Cerebellar cortex (tissue), 1 donor: ENCODE data around the gene ERBB2.
"Not testable (repeated sequence)": the region's sequence is repeated elsewhere in the genome, so short reads cannot be mapped to it uniquely, and the experiment has no call there.

Source experiments
- DNase-seq: peaks from one replicate; pipeline ENCODE4 v3.0.0-alpha.2; 2015; ENCODE audit warnings: low spot score

ERBB2 gene

DNA sequence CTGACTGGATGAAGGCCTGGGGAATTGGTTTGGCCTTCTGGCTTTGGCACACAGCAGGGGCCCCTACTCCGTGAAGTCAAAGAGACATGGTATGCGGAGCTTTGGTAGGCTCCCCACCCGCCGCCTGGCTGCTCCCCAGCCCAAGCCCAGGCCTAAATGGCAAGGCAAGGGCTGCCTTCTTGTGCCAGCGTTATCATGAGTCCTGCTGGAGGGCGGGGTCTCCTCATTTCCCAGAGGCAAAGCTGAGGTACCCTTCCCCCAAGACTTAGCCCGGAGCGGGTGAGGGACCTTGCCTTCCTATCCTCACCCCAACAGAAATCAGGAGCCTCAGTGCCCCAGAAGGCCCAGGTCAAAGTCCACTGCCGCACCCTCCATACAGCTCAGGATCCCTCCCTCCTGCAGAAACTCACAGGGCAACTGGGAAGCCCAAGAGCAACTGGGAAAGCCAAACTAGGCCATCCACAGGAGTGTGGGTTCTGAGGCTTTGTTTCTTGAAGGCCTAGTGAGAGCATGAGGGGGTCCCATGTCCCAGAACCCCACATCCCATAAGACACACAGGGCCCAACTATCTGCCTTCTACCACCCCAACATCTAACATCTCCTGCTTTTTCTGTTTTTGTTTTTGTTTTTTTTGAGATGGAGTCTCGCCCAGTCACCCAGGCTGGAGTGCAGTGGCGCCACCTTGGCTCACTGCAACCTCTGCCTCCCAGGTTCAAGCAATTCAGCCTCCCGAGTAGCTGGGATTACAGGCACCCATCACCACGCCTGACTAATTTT, 21.3 kb upstream of the ERBB2 start:
- no peak for DNase-seq

DNA sequence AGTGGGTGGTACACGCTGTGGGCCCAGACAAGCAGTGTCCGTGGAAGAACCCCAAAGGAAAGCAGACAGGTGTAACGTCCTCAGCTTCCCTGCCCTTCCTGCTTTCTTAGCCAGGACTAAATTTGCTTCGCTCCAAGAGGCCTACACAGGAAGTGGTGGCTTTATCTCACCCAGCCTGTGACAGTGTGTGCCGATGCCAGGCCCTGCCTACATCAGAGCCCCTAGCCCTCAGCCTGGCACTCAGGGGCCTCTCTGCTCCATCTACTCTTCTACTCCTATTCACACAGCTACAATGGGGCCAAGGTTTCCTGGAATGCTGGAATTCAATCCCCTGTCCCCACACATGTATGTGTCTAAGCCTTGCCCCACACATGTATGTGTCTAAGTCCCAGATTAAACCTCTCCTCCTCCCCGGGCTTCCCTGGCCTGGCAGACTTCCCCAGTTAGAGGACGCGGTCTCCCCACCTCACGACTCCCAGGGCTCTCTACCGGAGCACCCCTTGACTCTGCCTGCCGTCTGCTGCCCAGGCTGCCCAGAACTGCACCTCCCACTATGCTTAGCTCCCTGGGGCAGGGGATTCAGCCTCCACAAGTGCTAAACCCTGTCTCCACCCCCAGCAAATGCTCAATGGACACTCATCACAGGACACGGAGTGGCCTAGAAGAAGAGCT, 20.2 kb upstream of the ERBB2 start:
- DNase-seq, result no peak

DNA sequence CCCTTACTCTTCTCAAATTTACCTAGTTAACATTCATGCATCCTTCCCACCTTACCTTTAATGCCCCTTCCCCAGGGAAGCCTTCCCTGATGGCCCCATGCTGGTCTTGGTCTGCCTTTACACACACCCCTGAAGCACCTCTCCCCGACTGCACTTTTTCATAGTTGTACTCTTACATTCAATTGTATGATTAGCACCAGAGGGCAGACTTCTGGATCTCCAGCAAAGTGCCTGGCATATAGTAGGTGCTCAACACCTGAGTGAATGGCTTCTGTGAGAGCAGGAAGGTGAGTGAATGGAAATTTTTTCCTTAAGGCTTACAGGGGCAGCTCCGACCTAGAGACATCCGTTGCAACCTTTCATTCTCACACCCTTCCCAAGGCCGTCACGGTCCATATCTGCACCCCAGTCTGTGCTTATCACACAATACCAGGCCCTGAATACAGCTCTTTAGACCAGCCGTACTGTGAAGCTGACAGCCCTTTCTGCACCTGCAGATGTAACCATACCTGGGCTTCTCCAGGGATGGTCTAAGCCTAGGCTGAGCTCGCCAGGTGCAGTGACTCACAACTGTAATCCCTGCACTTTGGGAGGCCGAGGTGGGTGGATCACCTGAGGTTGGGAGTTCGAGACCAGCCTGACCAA, 16.4 kb upstream of the ERBB2 start:
- no peak for DNase-seq

DNA sequence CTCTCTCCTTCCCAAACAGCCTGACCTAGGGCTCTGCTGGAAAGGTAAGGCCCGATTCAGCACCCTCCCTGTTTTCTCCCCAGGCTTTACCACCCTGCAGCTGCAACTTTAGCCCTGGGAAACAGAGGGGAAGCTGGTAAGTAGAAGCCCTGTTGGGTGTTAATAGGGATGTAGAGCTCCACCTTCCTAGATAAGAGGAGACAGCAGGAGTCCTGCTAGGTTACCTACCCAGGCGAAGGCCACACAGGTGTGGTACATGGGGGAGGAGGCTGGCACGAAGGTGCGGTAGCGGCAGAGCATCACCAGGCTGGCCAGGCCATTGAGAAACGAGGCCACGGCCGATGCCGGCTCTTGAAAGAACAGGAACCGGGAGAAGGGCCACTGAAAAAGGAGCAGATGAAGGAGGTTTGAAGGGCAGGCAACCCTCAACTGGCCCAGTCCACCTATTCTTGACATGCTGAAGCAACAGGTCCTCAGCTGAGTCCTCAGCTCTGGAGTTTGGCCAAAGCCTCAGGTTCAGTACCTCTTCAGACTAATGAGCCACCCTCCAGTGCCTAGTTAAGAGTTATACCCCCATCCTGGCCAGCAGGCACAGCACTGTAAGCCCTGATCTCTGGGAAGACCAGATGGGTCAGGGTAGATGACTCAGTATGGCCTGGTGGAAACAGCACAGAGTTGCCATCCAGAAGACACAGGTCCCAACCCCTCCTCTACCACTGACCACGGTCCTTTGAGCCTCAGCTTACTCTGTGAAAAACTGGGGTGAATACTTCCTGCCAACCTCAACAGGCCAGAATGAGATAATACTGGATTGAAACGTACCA, 15.3 kb upstream of the ERBB2 start:
- no peak for DNase-seq

DNA sequence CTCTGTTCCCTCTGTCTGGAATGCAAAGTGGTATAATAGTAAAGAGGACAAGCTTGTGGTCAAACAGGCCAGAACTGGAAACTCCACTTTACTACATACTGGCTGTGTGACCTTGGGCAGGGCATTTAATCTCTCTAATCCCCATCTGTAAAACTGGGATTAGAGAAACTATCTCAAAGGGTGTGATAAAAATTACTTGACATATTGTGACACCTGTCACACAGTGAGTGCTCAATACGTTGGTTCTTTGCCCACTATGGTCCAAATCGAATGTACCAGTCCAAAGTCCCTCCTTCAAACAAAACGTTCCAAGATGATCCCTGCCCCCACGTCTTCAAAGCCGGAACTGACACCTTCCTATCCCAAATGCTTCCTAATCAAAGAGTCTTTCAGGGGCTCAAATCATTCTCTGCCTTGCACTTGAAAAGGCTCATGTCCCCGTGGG, 12.7 kb upstream of the ERBB2 start:
- DNase-seq, result no peak

DNA sequence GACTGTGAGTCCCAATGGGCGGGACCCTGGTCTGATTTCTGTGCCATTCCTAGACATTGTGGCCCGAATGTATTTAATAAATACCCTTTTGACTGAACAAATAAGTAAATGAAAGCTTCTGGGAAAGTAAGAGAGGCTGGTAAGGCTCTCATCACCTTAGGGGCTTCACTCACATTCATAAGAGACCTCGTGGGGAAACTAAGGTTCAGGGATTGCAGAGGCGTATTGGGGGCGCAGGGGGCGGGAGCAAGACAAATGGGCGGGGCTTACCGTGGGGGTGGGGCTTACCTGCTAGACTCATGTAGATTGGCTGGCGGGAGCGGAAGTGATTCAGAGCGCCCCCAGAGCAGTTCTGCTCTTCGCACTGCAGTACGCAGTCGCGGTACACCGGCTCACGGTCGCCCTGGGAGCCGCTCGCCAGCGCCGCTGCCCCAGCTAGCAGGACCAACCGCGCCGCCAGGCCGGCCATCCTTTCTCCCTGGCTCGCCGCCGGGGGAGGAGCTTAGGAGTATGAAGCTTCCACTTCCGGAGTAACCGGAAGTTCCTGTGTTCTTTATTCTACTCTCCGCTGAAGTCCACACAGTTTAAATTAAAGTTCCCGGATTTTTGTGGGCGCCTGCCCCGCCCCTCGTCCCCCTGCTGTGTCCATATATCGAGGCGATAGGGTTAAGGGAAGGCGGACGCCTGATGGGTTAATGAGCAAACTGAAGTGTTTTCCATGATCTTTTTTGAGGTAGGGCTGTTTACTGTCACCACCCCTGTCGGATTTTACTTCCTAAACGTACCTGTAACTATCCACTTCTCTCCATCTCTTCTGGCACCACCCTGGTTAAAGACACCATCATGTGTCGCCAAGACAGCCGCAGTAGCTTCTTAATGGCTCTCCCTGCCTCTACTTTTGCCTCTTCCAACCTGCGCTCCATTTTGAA, 12.1 kb upstream of the ERBB2 start, which contains the start of gene PGAP3:
Gene PGAP3, minus strand, starts transcription at position 512 of the 929 bp plus-strand sequence. Its CDS starts 43 bp downstream, at position 469.
- peak; percentile 96 for DNase-seq

DNA sequence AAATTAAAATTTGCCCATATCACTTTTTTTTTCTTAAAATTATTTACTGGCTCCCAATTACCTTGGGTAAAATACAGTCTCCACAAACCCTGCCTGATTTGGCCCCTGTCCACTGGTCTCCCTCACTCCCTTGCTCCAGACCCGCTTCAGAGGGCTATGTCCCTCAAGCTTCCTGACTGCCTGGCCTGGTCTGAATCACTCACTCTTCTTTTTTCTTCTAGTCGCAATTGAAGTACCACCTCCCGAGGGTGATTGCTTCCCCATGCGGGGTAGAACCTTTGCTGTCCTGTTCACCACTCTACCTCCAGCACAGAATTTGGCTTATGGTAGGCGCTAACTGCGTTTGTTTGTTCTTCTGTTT, 11.4 kb upstream of the ERBB2 start:
- DNase-seq, result no peak

- no peak for DNase-seq
Measured at GRCh38 chr17:39688945-39689344, 10.9 kb upstream of the ERBB2 start.

- no peak for DNase-seq
Measured at GRCh38 chr17:39694593-39694992, 5.3 kb upstream of the ERBB2 start.

- no peak for DNase-seq
Measured at GRCh38 chr17:39695089-39695474, 4.8 kb upstream of the ERBB2 start.

DNA sequence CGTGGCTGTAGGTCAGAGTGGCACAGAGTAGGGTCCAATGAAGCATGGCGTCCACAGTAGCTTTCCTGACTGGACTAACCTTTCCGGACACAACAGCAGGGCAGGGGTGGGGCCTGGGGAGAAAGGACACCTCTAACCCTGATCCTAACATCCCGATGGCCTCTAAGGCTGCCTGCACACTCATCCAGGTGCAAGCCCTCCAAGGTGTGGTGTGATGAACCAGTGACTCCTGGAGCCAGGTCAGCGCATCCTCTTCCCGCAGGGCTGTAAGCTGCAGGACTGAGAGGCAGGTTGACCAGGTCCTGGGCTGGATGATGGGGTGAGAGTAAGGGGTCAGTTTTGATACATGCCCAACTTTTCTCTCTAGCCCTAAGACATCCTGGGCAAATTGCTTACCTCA, 3.1 kb upstream of the ERBB2 start:
- no peak for DNase-seq

- DNase-seq, result no peak
Measured at GRCh38 chr17:39697961-39698360, 1.9 kb upstream of the ERBB2 start.

- not testable (repeated sequence) for DNase-seq
Measured at GRCh38 chr17:39699157-39699817, 577 bp upstream of the ERBB2 start.

- DNase-seq, result no peak
Measured at GRCh38 chr17:39700148-39700987, 504 bp downstream of the ERBB2 start.

- DNase-seq, result no peak
Measured at GRCh38 chr17:39701012-39701783, 1.3 kb downstream of the ERBB2 start.

DNA sequence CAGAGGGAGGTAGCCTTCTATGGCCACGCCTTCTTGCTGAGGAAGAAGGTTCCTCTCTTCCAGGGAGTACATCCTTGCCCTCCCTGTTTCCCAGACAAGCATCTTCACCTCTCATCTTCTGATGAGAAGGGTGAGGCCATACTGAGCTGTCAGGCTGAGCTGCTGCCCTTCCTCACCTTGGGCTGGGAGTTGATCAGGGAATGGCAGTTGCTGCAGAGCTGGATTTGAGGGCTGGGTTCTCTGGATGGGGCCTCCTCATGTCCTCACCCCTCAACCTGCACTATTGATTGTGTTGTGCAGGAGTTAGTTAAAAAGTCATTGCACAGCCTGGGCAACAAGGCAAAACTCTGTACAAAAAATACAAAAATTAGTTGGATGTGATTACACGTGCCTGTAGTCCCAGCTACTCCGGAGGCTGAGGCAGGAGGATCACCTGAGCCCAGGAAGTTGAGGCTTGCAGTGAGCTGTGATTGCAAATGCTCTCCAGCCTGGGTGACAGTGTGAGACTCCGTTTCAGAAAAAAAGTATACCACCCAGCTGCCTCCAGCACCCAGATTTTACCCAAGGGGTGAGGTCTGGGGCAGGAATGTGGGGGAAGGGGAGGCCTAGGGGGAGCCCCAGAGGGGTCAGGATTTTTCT, 2.0 kb downstream of the ERBB2 start:
- no peak for DNase-seq

- DNase-seq, result no peak
Measured at GRCh38 chr17:39702901-39703893, 3.3 kb downstream of the ERBB2 start.
